NCI-H146 treated with DMSO at 0.1 percent for 48 hours (cell line): ENCODE measurements around the gene CAPN10.

ENCODE experiments used
- DNase-seq: peaks from one replicate; lab custom pipeline; 2025; ENCODE audit not compliant: unreplicated experiment; lab: John Stamatoyannopoulos, UW

CAPN10 gene

GRCh38 chr2:240589375-240589774 lies 2.8 kb downstream of the CAPN10 start:
- no peak for DNase-seq

- no peak for DNase-seq
Measured at GRCh38 chr2:240589850-240590525, 3.5 kb downstream of the CAPN10 start.

GRCh38 chr2:240590681-240591111 lies 4.2 kb downstream of the CAPN10 start:
- DNase-seq = no peak

- DNase-seq = no peak
Measured at GRCh38 chr2:240591226-240591625, 4.7 kb downstream of the CAPN10 start.

- no peak for DNase-seq
Measured at GRCh38 chr2:240591784-240592183, 5.2 kb downstream of the CAPN10 start.

- no peak for DNase-seq
Measured at GRCh38 chr2:240593026-240593702, 6.6 kb downstream of the CAPN10 start.

- no peak for DNase-seq
Measured at GRCh38 chr2:240593703-240594451, 7.3 kb downstream of the CAPN10 start.

- DNase-seq = no peak
Measured at GRCh38 chr2:240594511-240595380, 8.2 kb downstream of the CAPN10 start.

- DNase-seq = no peak
Measured at GRCh38 chr2:240595381-240596079, 9.0 kb downstream of the CAPN10 start.

GRCh38 chr2:240596080-240596460 lies 9.5 kb downstream of the CAPN10 start:
- DNase-seq = no peak

- no peak for DNase-seq
Measured at GRCh38 chr2:240596491-240596931, 10.0 kb downstream of the CAPN10 start.

- no peak for DNase-seq
Measured at GRCh38 chr2:240597054-240597418, 10.5 kb downstream of the CAPN10 start.

GRCh38 chr2:240597419-240598181 lies 11.1 kb downstream of the CAPN10 start:
- no peak for DNase-seq

GRCh38 chr2:240598311-240598911 lies 11.9 kb downstream of the CAPN10 start:
- DNase-seq = no peak

- DNase-seq = no peak
Measured at GRCh38 chr2:240599141-240599583, 12.6 kb downstream of the CAPN10 start.

- DNase-seq = no peak
Measured at GRCh38 chr2:240600451-240600961, 14.0 kb downstream of the CAPN10 start.

GRCh38 chr2:240601061-240601830 lies 14.7 kb downstream of the CAPN10 start:
- DNase-seq = no peak

GRCh38 chr2:240601831-240602160 lies 15.3 kb downstream of the CAPN10 start:
- no peak for DNase-seq
